Activated CD4-positive, alpha-beta T cell treated with anti-CD3 and anti-CD28 coated beads, Interleukin-2, amount 10 ng/mL, durations not matched to agents 24 days and 14 days (primary cell): ENCODE measurements around the gene FBXO44. TPM values are rescaled to one million over a fixed set of nuclear protein-coding genes. Genes with fewer than 3 reads are reported as not detected.

Experiments used
- DNase-seq: peaks from one replicate; pipeline ENCODE4 v3.0.0; 2022
- H3K27ac Mint-ChIP-seq: one replicate; pipeline ENCODE4 v1.8.0; 2022; ENCODE audit warnings: mild to moderate bottlenecking, mixed read lengths
- H3K27me3 Mint-ChIP-seq: one replicate; pipeline ENCODE4 v1.8.0; 2022; ENCODE audit warnings: mixed read lengths
- H3K36me3 Mint-ChIP-seq: one replicate; pipeline ENCODE4 v1.8.0; 2022; ENCODE audit warnings: low read depth, mild to moderate bottlenecking, mixed read lengths
- H3K4me1 Mint-ChIP-seq: one replicate; pipeline ENCODE4 v1.8.0; 2021; ENCODE audit warnings: mixed read lengths
- H3K4me3 Mint-ChIP-seq: one replicate; pipeline ENCODE4 v1.8.0; 2022; ENCODE audit warnings: mild to moderate bottlenecking, moderate library complexity, mixed read lengths
- H3K9me3 Mint-ChIP-seq: one replicate; pipeline ENCODE4 v1.8.0; 2021; ENCODE audit warnings: mixed read lengths
- intact Hi-C: fragments of 100-400 bp; cut with micrococcal nuclease; formaldehyde crosslinking; loops from one replicate; pipeline ENCODE4 v1.15.1; 2023
- total RNA-seq: library from RNA; stranded (reverse); gene quantifications from 2 replicates; pipeline ENCODE4 v1.2.3, GENCODE V29; 2022

Gene FBXO44
- total RNA-seq, 1 donor from 2014 or later: 20.6 TPM

GRCh38 chr1:11705596-11705995 lies 50.9 kb downstream of the FBXO44 start:
- no peaks in the 10 kb centered on the region for H3K9me3 Mint-ChIP-seq
- no peaks in the 10 kb centered on the region for H3K36me3 Mint-ChIP-seq
- peaks cover 7% of the 10 kb centered on the region for H3K27me3 Mint-ChIP-seq
- no peaks in the 10 kb centered on the region for H3K4me1 Mint-ChIP-seq
- no peak overlapping the region for H3K27ac Mint-ChIP-seq
- no peak for DNase-seq
- intact Hi-C loops: no loop called here
- no peak overlapping the region for H3K4me3 Mint-ChIP-seq

- H3K4me3 Mint-ChIP-seq: no peak overlapping the region
- H3K27me3 Mint-ChIP-seq: peaks cover 6% of the 10 kb centered on the region
- H3K4me1 Mint-ChIP-seq: no peaks in the 10 kb centered on the region
- intact Hi-C loops: no loop called here
- no peak overlapping the region for H3K27ac Mint-ChIP-seq
- no peaks in the 10 kb centered on the region for H3K36me3 Mint-ChIP-seq
- no peaks in the 10 kb centered on the region for H3K9me3 Mint-ChIP-seq
- DNase-seq: no peak
These were observed 51.6 kb downstream of the FBXO44 start for GRCh38 chr1:11706292-11706691.

GRCh38 chr1:11707621-11708276 lies 53.1 kb downstream of the FBXO44 start:
- peaks cover 6% of the 10 kb centered on the region for H3K27me3 Mint-ChIP-seq
- H3K36me3 Mint-ChIP-seq: no peaks in the 10 kb centered on the region
- intact Hi-C loops: no loop called here
- H3K27ac Mint-ChIP-seq: no peak overlapping the region
- no peaks in the 10 kb centered on the region for H3K4me1 Mint-ChIP-seq
- no peaks in the 10 kb centered on the region for H3K9me3 Mint-ChIP-seq
- no peak for DNase-seq
- no peak overlapping the region for H3K4me3 Mint-ChIP-seq

GRCh38 chr1:11708554-11709350 lies 54.1 kb downstream of the FBXO44 start:
- Mint-ChIP-seq H3K4me3 (no peak overlapping the region), H3K27me3 (peaks cover 3% of the 10 kb centered on the region), H3K9me3 (no peaks in the 10 kb centered on the region), H3K36me3 (no peaks in the 10 kb centered on the region), H3K4me1 (no peaks in the 10 kb centered on the region), H3K27ac (no peak overlapping the region)
- DNase-seq: no peak
- intact Hi-C loops: no loop called here

- peaks cover 3% of the 10 kb centered on the region for H3K27me3 Mint-ChIP-seq
- intact Hi-C loops: loop anchor here (2.0 to 10.0 kb wide), 2 partner anchors 61 to 237 kb away; partner anchors contain the start of gene DISP3
These were observed 56.8 kb downstream of the FBXO44 start for GRCh38 chr1:11711490-11711889.

GRCh38 chr1:11712285-11712684 lies 57.6 kb downstream of the FBXO44 start:
- no peak overlapping the region for H3K4me3 Mint-ChIP-seq
- no peak for DNase-seq
- H3K27me3 Mint-ChIP-seq: peaks cover 3% of the 10 kb centered on the region
- no peaks in the 10 kb centered on the region for H3K4me1 Mint-ChIP-seq
- no peaks in the 10 kb centered on the region for H3K36me3 Mint-ChIP-seq
- intact Hi-C loops: loop anchor here (10.0 kb wide), 1 partner anchor 237 kb away; the partner anchor contains the start of gene DISP3
- no peak overlapping the region for H3K27ac Mint-ChIP-seq
- no peaks in the 10 kb centered on the region for H3K9me3 Mint-ChIP-seq

More at GRCh38 chr1:11711490-11711889, 56.8 kb downstream of the FBXO44 start:
- Mint-ChIP-seq H3K4me1 (no peaks in the 10 kb centered on the region), H3K4me3 (no peak overlapping the region), H3K27ac (no peak overlapping the region), H3K9me3 (no peaks in the 10 kb centered on the region), H3K36me3 (no peaks in the 10 kb centered on the region)
- no peak for DNase-seq

Other genes starting within 250 kb of the FBXO44 start
- 0.23 and 0.31 TPM in 2 replicates for gene DISP3, start 175.7 kb upstream of the FBXO44 start, total RNA-seq
- 0.76 and 1.0 TPM in 2 replicates for gene FBXO2, start 448 bp upstream of the FBXO44 start, total RNA-seq
- gene FBXO6, start 9.3 kb downstream of the FBXO44 start, total RNA-seq: 17.3 and 17.8 TPM in 2 replicates
- gene MAD2L2, start 26.3 kb downstream of the FBXO44 start, total RNA-seq: 80.1 and 81.5 TPM in 2 replicates
- gene DRAXIN, start 36.8 kb downstream of the FBXO44 start, total RNA-seq: not detected in 2 replicates
- gene AGTRAP, start 81.3 kb downstream of the FBXO44 start, total RNA-seq: 13.1 and 14.0 TPM in 2 replicates
- not detected in 2 replicates for gene C1orf167, start 107.3 kb downstream of the FBXO44 start, total RNA-seq
- gene MTHFR, start 151.1 kb downstream of the FBXO44 start, total RNA-seq: 15.6 and 18.4 TPM in 2 replicates
- 12.7 and 15.2 TPM in 2 replicates for gene CLCN6, start 151.3 kb downstream of the FBXO44 start, total RNA-seq
- not detected in 2 replicates for gene NPPA, start 192.9 kb downstream of the FBXO44 start, total RNA-seq
- not detected in 2 replicates for gene NPPB, start 204.1 kb downstream of the FBXO44 start, total RNA-seq